HG02970 (cell line): Measurements from ENCODE around the gene ABRAXAS1.
A peak's percentile ranks its signal among the peaks of the same experiment; 100 is the strongest.
"Not testable (repeated sequence)": the region's sequence is repeated elsewhere in the genome, so short reads cannot be mapped to it uniquely, and the experiment has no call there.

Experiments
- ATAC-seq: cut with Tn5 transposase; IDR thresholded peaks from one replicate; pipeline ENCODE4 v1.9.1; 2021; ENCODE audit warnings: mild to moderate bottlenecking, moderate library complexity, moderate number of reproducible peaks; ENCODE audit not compliant: unreplicated experiment, low FRiP score

Gene ABRAXAS1

DNA sequence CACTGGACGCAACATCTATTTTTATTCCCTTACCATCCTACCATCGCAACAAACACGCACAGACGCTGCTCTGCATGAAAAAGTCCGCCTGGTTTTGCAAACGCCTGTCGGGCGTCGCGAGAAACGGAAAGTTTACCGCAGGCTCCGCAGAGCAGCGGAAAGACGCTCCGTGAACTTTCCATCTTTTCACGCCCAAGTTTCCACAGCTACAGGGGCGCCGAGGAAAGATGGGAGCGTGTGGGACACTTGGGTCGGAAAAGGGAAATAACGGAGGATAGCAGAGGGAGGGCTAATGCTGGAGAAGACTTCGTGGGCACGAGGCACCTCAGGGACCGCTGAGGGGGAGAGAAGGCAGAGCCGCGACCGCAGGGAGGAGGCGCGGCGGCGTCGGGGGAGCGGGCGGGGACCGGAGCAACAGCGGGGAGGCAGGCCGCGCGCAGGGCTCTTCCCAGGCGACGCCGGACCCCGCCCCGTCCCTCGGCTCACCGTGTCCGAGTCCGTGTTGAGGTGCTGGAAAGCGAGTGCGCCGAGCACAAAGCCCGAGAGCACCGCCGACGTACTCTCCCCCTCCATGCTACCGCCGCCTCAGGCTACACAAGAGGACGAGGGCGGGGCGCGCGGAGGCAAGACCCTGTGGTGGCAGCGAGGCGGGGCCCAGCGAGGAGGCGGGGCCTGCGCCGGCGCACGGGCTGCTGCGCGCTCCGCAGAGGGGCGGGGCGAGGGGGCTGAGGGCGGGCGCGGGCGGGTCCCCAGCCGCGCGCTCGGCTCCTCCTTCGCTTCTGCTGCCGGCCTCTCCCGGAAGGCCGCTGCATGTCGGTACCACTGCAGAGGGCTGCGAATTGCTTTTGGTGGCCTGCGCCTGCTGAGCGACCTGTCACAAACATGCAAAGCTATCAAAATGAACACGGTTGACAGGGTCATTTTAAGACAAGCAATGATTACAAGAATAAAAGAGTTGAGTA, at the start of gene ABRAXAS1:
Gene ABRAXAS1, minus strand, starts transcription at position 601 of the 962 bp plus-strand sequence. Its CDS starts 28 bp downstream, at position 573.
- ATAC-seq: peak; percentile 99

GRCh38 chr4:83527671-83528070, 42.8 kb upstream of the ABRAXAS1 start:
- no peak for ATAC-seq

DNA sequence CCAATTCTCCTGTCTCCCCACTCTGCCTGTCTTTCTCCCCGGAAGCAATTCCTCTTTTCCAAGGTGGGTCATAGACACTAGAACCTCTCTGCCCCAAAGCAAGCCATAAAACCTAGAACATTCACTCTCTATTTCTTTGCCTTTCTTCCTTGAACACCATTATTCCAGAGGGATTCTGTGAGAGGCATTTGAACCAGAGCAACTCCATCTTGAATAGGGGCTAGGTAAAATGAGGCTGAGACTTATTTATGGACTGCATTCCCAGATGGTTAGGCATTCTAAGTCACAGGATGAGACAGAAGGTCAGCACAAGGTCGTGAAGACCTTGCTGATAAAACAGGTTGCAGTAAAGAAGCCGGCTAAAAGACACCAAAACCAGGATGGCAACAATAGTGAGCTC, 37.3 kb upstream of the ABRAXAS1 start:
- ATAC-seq: no peak

- no peak for ATAC-seq
These were observed 31.3 kb upstream of the ABRAXAS1 start for GRCh38 chr4:83516042-83516772.

- ATAC-seq: no peak
These were observed 25.5 kb upstream of the ABRAXAS1 start for GRCh38 chr4:83510442-83510841.

DNA sequence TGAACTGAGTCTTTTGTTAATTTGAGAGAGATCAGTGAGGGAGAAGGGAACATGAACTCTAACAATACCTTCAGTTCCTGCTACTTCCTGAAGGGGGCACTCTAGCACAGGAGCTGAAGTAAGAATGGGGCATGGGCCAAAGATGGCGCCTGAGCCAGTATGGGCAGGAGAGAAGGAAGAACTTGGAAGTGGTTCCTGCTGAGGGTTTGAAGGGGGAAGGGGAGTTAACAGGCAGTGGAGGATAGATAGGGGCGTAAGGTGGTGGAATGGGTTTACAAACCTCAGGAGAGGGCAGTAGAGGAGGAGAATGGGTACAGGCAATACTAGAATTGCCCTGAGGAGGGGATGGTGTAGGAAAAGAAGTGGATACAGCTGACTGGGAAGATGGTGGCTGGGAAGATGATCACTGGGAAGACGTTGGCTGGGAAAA, 24.3 kb upstream of the ABRAXAS1 start:
- not testable (repeated sequence) for ATAC-seq

GRCh38 chr4:83504996-83505395, 20.1 kb upstream of the ABRAXAS1 start:
- no peak for ATAC-seq

DNA sequence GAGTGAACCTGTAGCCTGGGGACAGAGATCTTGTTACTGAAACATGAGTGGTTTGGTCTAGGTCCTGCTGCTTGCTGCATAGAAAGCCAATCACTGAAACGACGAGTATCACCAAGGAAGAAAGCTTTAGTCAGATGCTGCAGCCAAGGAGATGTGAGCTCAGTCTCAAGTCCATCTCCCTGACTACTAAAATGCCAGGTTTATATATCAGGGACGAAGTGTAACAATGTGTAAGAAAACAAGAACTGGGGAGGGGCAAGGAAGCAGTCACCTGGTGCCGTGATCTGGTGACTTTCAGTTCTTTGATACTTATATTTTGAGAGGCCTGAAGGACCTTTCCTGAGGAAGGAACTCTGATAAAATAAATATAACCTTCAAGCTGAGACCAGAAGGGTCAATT, 19.6 kb upstream of the ABRAXAS1 start:
- ATAC-seq: no peak

DNA sequence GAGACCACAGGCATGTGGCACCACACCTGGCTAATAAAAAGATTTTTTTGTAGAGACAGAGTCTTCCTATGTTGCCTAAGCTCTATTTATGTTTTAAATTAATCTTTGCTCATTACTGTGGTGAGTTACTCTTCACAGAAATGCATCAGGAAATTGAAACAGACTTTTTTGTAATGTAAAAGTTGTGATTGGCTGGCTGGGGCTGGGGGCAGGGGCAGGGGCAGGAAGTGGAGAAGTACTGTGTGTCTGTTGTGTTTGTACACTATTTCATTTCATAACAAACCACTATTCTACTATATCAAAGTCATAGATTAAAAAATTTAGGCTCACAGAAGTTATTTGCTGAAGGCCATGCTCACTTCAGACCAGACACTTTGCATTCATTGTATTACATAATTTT, 19.1 kb upstream of the ABRAXAS1 start:
- ATAC-seq: no peak

DNA sequence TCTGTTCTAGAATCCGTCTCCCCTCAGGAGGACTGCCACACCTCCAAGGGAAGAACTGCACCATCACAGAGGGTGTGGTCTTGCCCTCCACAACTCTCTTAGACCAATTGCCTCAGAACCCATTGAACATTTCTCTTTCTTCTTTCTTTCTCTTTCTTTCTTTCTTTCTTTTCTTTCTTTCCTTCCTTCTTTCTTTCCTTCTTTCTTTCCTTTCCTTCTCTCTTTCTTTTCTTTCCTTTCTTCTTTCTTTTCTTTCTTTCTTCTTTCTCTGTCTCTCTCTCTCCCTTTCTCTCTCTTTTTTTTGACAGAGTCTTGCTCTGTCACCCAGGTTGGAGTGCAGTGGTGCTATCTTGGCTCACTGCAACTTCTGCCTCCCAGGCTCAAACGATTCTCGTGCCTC, 16.8 kb upstream of the ABRAXAS1 start:
- ATAC-seq: not testable (repeated sequence)

GRCh38 chr4:83498187-83498586, 13.3 kb upstream of the ABRAXAS1 start:
- ATAC-seq: no peak

- ATAC-seq: not testable (repeated sequence)
These were observed 11.4 kb upstream of the ABRAXAS1 start for GRCh38 chr4:83496085-83496917.

GRCh38 chr4:83490876-83491450, 6.1 kb upstream of the ABRAXAS1 start:
- no peak for ATAC-seq

DNA sequence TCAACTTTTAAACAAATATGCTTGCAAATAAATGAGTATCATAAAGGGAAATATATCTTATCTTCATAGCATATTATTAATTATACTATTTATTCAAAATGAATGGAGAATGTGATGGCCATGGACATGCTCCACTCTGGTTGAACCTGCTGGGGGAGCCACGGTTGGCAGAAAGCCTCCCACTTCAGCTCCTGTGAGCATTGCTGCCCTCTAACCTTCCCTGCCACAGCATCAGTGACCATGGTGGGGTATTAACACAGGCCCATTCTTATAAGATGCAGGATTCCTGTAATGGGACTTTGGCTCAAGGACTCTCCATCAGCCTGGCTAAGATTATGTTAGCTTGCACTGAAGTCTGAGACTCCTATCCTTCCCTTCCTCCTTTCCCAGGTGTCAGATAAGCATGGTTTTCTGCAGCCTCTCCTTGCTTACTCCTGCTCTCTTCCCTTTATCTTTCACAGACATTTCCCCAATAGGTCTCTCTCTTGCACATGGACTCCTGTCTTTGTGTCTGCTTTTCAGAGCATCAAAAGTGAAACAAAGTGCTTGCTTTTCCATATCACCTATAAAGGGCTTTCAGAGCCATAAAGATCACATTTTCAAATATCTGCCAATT, 4.9 kb upstream of the ABRAXAS1 start:
- ATAC-seq: no peak

DNA sequence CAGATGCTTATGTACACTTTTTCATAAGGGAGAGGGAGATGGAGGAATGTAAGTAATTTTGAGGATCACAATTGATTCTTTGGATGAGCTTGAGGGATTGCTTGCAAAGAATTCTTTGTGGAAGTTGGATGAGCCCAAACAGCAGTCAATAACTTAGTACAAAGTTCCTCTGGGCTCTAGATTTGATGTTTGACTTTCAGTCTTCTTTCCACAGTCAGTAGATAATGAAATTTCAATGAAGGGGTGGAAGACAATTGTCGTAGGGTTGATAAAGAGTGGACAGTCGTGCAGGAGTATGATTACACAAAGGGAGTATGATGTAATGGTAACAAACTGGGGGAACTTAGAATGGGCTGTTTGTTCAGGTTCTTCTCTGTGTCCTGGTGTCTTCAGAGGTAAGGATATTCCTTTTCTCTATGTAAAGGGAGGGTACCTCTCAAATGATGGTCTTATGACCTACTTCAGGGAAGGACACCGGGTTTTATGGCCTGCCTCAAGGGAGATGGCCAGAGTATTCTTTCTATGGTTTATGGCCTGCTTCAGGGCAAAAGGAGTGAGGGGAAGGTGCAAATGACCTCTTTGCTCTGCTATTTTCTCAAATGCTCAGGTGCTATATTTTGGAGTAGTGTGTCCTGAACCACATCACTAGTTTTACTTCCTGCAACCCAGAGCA, 1.7 kb upstream of the ABRAXAS1 start:
- ATAC-seq: no peak

DNA sequence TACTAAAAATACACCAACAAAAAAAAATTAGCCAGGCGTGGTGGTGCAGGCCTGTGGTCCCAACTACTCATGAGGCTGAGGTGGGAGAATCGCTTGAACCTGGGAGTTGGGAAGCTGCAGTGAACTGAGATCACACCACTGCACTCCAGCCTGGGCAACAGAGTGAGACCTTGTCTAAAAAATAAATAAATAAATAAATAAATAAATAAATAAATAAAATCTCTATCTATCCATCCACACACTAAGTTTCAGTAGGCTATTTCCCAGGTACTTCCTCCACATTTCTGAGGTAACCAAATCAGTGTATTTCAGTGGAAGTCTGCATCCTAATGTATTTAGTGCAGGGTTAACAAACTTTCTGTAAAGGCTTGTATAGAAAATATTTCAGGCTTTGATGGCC, 10.9 kb downstream of the ABRAXAS1 start:
- no peak for ATAC-seq

DNA sequence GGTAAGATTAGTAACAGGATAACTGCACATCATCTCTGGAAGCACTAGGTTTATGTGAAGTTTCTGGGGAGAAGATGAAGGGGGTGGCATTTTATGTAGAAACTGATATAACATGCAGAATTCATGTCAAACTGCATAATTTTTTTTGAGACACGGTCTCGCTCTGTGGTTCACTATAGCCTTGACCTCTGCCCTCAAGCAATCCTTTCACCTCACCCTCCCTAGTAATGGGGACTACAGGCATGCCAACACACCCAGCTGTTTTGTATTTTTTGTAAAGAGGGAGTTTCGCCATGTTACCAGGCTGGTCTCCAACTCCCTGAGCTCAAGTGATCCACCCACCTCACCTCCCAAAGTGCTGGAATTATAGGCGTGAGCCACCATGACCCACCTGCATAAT, 11.5 kb downstream of the ABRAXAS1 start:
- no peak for ATAC-seq

- ATAC-seq: no peak
These were observed 28.8 kb downstream of the ABRAXAS1 start for GRCh38 chr4:83456184-83456501.
